ENCODE measurements around the gene SMAD6.

DNA sequence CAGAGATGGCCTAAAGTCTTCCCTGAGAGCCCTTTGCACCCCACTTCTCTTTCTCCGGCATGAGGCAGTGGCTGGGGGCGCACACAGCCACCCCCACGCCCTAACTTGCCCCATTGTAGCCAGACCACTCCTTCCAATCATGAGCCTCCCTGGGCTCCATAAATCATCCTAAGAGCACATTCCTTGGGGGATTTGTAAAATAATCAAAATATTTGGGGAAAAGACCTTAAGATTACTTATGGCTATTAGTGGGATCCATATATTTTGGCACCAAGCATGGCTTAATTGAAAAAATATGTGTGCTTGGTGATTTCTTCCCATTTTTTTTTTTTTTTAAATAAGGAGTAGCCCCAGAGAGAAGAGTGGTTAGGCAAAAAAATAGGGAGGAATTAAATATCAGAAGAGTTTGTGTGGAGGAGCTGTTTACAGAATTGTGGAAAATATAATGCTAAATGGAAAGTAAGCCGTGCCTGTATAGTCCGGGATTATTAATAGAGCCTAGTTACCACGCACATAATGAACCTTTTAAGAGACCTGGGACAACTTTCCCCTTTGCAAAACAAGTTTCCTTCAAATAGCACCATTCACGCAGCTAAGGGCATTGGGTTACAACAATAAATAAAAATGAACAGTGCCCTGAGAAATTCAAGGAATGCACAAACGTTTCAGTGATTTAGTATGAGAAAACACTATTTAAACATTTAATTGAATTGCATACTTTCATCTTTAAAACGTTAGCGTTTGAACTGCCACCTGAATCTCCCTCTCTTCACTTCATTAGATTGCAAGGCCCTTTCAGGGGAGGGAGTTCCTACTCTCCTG lies 46.1 kb downstream of the SMAD6 start:
- no peak for TF ChIP-seq RAD21 (IDR thresholded peaks at IDR 0.05; ENCODE audit: low read depth)
- TF ChIP-seq CTCF (IDR thresholded peaks at IDR 0.05 in 2 of 3, conservative IDR thresholded peaks at IDR 0.05 in 1 of 3; ENCODE audit: borderline replicate concordance in 1 of 3, insufficient read depth in 1 of 3, low read depth in 2 of 3, low read length in 2 of 3): no peak
- TF ChIP-seq SP1 (IDR thresholded peaks at IDR 0.05; ENCODE audit: low read depth): peak; percentile 30; the same call in 1 of the 2 replicates
- TF ChIP-seq MAX (IDR thresholded peaks at IDR 0.05): no peak
- TF ChIP-seq POLR2A (IDR thresholded peaks at IDR 0.05; ENCODE audit: borderline replicate concordance, extremely low read depth, insufficient read depth, insufficient read length): no peak
- no peak for TF ChIP-seq ZNF274 (IDR thresholded peaks at IDR 0.05; ENCODE audit: low read depth, low read length)
- TF ChIP-seq POLR2AphosphoS5 (IDR thresholded peaks at IDR 0.05; ENCODE audit: low read depth, low read length): no peak
- TF ChIP-seq, protein P1, sequence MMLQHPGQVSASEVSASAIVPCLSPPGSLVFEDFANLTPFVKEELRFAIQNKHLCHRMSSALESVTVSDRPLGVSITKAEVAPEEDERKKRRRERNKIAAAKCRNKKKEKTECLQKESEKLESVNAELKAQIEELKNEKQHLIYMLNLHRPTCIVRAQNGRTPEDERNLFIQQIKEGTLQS (IDR thresholded peaks at IDR 0.05): no peak

Data from HCT116 (cell line).